SK-N-MC (cell line): Measurements from ENCODE around the gene FIGLA.

Experiments used
- EZH2 ChIP-seq: fragments of 200-600 bp; sonication (generic); IDR thresholded peaks from one replicate; pipeline ENCODE4 v1.6.1; 2017; ENCODE audit warnings: antibody characterized with exemption
- POLR2AphosphoS5 ChIP-seq: IDR thresholded peaks from 2 replicates; pipeline ENCODE4 v1.6.1; 2012; ENCODE audit warnings: mild to moderate bottlenecking, low read depth, low read length, borderline replicate concordance

GRCh38 chr2:70784320-70784719 is 6.1 kb downstream of the FIGLA start:
- TF ChIP-seq POLR2AphosphoS5 (no peak), EZH2 (no peak)
